Thyroid gland (tissue), 4 donors: Measurements from ENCODE around the gene CEP192. TPM values are rescaled to one million over a fixed set of nuclear protein-coding genes. Genes with fewer than 3 reads are reported as not detected.

Experiments
- DNase-seq, 2 donors: peaks; one replicate each; pipeline ENCODE4 v3.0.0-alpha.2; 2019
- H3K27ac ChIP-seq, 3 donors: fragments of 200-600 bp; sonication (generic); 1 replicate in 2 of 3; 2 replicates in 1 of 3; pipeline ENCODE4 v1.5.1; 2016 to 2019; ENCODE audit warnings: mild to moderate bottlenecking in 1 of 3, moderate library complexity in 1 of 3
- H3K27me3 ChIP-seq: fragments of 200-600 bp; sonication (generic); one replicate; pipeline ENCODE4 v1.5.1; 2019
- H3K36me3 ChIP-seq, 2 donors: fragments of 200-600 bp; sonication (generic); one replicate each; pipeline ENCODE4 v1.5.1; 2016 to 2019
- H3K4me1 ChIP-seq, 2 donors: fragments of 200-600 bp; sonication (generic); one replicate each; pipeline ENCODE4 v1.5.1; 2017 to 2019
- H3K4me3 ChIP-seq, 3 donors: fragments of 200-600 bp; sonication (generic); replicated peaks in 1 of 3; 1 replicate in 2 of 3; 2 replicates in 1 of 3; pipeline ENCODE4 v1.5.1; 2016; ENCODE audit warnings: mild to moderate bottlenecking in 1 of 3
- H3K9me3 ChIP-seq: fragments of 200-600 bp; sonication (generic); one replicate; pipeline ENCODE4 v1.5.1; 2017
- POLR2A ChIP-seq, 2 donors: fragments of 450-650 bp; IDR thresholded peaks; one replicate each; pipeline ENCODE4 v1.6.1; 2017; ENCODE audit warnings: antibody characterized with exemption in 2 of 2, mild to moderate bottlenecking in 2 of 2, moderate library complexity in 1 of 2
- WGBS, 2 donors: methylation state at CpG; one replicate each; pipeline ENCODE4 v1.1.5; 2017; 5-methylcytosine and 5-hydroxymethylcytosine counted together
- intact Hi-C: fragments of 100-400 bp; cut with DNase I; formaldehyde crosslinking; loops from one replicate; pipeline ENCODE4 v1.15.1; 2023
- total RNA-seq, 4 donors: library from RNA; depleted of rRNA; stranded (reverse); fragments of >200 nt; gene quantifications; one replicate each; pipeline ENCODE4 v1.2.3, GENCODE V29; 2016
- TF ChIP-seq, protein P1 (sequence below), 6 experiments: fragments of 200-600 bp in 3 of 6; fragments of 450-650 bp in 3 of 6; sonication (generic) in 3 of 6; IDR thresholded peaks; one replicate each; pipeline ENCODE4 v1.5.1; 2016 to 2019; ENCODE audit warnings: antibody characterized with exemption in 6 of 6, mild to moderate bottlenecking in 2 of 6, inconsistent platforms in 1 of 6, moderate library complexity in 1 of 6

The CEP192 gene
- total RNA-seq, 4 donors from 2014 or later: 23.8 to 36.0 (median 32.2) TPM

DNA sequence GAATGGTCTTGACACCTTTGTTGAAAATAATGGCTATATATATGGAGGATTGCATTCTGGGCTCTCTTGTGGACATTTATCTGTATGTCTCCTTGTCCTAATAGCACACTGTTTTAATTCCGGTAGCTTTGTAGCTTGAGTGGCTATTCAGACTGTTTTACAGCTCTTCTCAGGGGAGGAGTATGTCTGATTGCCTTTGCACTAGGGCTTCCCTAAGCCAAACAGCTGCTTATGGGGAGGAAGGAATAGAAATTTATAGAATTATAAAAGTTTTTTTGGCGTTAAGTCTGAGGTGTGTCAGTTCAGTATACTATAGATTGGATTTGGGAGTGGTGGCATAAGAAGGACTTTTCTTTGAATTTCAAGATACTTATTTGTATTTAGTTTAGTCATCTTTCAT lies 30.8 kb upstream of the CEP192 start:
- Histone ChIP-seq H3K9me3 (no peaks in the 10 kb centered on the region), H3K4me3 (no peak overlapping the region), H3K27me3 (no peaks in the 10 kb centered on the region), H3K27ac (no peak overlapping the region), H3K4me1 (no peaks in the 10 kb centered on the region), H3K36me3 (peaks cover 14 to 21% of the 10 kb centered on the region in 2 donors)
- WGBS, 2 donors: 79 to 84% methylated on average over 2 of the region's 2 CpGs
- no peak for DNase-seq
- TF ChIP-seq, protein P1, sequence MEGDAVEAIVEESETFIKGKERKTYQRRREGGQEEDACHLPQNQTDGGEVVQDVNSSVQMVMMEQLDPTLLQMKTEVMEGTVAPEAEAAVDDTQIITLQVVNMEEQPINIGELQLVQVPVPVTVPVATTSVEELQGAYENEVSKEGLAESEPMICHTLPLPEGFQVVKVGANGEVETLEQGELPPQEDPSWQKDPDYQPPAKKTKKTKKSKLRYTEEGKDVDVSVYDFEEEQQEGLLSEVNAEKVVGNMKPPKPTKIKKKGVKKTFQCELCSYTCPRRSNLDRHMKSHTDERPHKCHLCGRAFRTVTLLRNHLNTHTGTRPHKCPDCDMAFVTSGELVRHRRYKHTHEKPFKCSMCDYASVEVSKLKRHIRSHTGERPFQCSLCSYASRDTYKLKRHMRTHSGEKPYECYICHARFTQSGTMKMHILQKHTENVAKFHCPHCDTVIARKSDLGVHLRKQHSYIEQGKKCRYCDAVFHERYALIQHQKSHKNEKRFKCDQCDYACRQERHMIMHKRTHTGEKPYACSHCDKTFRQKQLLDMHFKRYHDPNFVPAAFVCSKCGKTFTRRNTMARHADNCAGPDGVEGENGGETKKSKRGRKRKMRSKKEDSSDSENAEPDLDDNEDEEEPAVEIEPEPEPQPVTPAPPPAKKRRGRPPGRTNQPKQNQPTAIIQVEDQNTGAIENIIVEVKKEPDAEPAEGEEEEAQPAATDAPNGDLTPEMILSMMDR (IDR thresholded peaks at IDR 0.05): no peak
- TF ChIP-seq POLR2A (IDR thresholded peaks at IDR 0.05): no peak
- intact Hi-C loops: no loop called here

DNA sequence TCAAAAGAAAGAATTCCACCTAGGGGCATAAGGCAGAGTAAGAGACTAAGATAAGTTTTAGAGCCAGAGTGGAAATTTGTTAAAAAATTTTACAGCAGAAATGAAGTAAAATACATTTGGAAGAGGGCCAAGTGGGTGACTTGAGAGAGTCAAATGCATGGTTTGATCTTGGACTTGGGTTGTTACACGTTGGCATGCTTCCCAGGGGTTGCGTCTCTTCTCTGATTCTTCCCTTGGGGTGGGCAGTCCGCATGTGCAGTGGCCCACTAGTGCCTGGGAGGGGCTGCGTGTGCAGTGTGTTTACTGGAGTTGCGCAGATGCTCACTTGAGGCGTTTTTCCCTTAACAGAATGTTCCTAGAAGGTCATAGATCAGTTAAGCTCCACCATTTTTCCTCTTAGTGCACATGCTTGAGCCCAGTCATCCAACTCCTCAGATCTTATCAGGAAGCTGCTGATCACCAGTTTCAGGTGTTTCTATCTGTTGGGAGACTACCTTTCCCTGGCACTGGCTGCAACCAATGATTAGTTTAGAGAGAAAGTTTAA lies 30.2 kb upstream of the CEP192 start:
- peaks cover 13 to 17% of the 10 kb centered on the region in 2 donors for H3K36me3 ChIP-seq

DNA sequence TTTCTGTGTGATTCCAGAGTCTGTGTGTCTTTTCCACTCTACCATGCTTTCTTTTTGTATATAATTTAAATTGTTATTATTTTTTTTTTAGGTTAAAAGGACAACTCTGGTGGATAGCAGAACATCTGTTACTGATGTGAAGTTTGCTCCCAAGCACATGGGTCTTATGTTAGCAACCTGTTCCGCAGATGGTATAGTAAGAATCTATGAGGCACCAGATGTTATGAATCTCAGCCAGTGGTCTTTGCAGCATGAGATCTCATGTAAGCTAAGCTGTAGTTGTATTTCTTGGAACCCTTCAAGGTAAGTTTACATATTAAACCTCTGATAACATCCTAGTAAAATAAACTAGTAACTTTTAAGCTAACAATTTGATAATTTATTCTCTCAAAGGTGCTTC lies 28.1 kb upstream of the CEP192 start:
- H3K9me3 ChIP-seq: no peaks in the 10 kb centered on the region
- whole genome bisulfite sequencing, 2 donors: 100% methylated on average over 1 of the region's 1 CpG
- DNase-seq: no peak
- H3K4me3 ChIP-seq: no peak overlapping the region
- TF ChIP-seq POLR2A (IDR thresholded peaks at IDR 0.05): no peak
- TF ChIP-seq, protein P1 (IDR thresholded peaks at IDR 0.05): no peak
- peaks cover 11 to 12% of the 10 kb centered on the region in 2 donors for H3K36me3 ChIP-seq
- intact Hi-C loops: no loop called here
- H3K4me1 ChIP-seq: no peaks in the 10 kb centered on the region
- no peaks in the 10 kb centered on the region for H3K27me3 ChIP-seq
- H3K27ac ChIP-seq: no peak overlapping the region

More for the DNA sequence above, 30.2 kb upstream of the CEP192 start:
- Histone ChIP-seq H3K27me3 (no peaks in the 10 kb centered on the region), H3K9me3 (no peaks in the 10 kb centered on the region), H3K4me3 (no peak overlapping the region), H3K27ac (no peak overlapping the region), H3K4me1 (no peaks in the 10 kb centered on the region)
- intact Hi-C loops: no loop called here
- WGBS, 2 donors: 31 to 37% methylated on average over 6 of the region's 6 CpGs
- peak; percentile 28 to 37 for DNase-seq
- TF ChIP-seq, protein P1 (IDR thresholded peaks at IDR 0.05): no peak
- no peak for TF ChIP-seq POLR2A (IDR thresholded peaks at IDR 0.05)

DNA sequence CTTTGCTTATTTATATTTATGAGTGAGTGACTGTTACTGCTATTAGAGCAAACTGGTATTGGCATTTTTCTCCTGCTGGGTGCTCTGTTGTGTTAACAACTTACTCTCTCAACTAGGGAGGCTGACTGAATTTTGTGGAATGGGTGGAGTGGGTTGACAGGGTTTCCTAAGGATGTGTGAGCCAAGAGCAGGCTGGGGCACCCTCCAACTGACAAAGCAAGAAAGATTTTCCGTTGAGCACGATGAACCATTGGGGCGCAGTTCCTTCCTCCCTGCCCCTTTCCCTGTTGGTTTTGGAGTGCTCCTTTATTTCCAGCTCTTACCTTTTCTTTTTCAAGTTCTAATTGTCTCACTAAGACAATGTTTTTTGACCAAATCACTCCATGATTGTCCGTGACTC lies 23.0 kb upstream of the CEP192 start:
- TF ChIP-seq, protein P1 (IDR thresholded peaks at IDR 0.05): no peak
- TF ChIP-seq POLR2A (IDR thresholded peaks at IDR 0.05): no peak
- H3K4me1 ChIP-seq: no peaks in the 10 kb centered on the region
- no peak for DNase-seq
- 76 to 83% methylated on average over 4 of the region's 4 CpGs for WGBS, 2 donors
- H3K27ac ChIP-seq: no peak overlapping the region
- no peaks in the 10 kb centered on the region for H3K27me3 ChIP-seq
- peaks cover 10 to 24% of the 10 kb centered on the region in 2 donors for H3K36me3 ChIP-seq
- H3K9me3 ChIP-seq: no peaks in the 10 kb centered on the region
- no peak overlapping the region for H3K4me3 ChIP-seq
- intact Hi-C loops: no loop called here

DNA sequence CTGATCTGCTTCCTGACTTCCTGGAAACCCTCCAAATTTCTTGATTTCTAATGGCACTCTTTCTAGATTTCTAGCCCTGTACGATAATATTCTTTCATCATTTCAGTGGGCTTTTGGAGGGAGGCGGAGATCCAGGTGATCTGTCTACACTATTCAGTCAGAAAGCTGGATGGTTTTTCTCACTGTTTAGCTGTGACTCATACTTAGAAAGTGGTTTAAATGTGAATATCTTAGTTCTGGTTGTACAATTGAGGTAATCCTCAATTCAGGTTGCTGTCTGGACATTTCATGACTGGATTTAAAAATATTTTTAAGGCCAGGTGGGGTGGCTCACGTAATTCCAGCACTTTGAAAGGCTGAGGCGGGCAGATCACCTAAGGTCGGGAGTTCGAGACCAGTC lies 22.5 kb upstream of the CEP192 start:
- H3K27me3 ChIP-seq: no peaks in the 10 kb centered on the region
- DNase-seq: no peak
- H3K4me3 ChIP-seq: no peak overlapping the region
- peaks cover 5 to 19% of the 10 kb centered on the region in 2 donors for H3K36me3 ChIP-seq
- no peak overlapping the region for H3K27ac ChIP-seq
- no peak for TF ChIP-seq POLR2A (IDR thresholded peaks at IDR 0.05)
- TF ChIP-seq, protein P1 (IDR thresholded peaks at IDR 0.05): no peak
- intact Hi-C loops: no loop called here
- H3K4me1 ChIP-seq: no peaks in the 10 kb centered on the region
- WGBS, 2 donors: 94 to 95% methylated on average over 6 of the region's 6 CpGs
- no peaks in the 10 kb centered on the region for H3K9me3 ChIP-seq
